ENCODE results near the gene CHMP4A. TPM values are rescaled to one million over a fixed set of nuclear protein-coding genes. Genes with fewer than 3 reads are reported as not detected.

The CHMP4A gene
- total RNA-seq, 1 donor from 2014 or later = 53.0 TPM

DNA sequence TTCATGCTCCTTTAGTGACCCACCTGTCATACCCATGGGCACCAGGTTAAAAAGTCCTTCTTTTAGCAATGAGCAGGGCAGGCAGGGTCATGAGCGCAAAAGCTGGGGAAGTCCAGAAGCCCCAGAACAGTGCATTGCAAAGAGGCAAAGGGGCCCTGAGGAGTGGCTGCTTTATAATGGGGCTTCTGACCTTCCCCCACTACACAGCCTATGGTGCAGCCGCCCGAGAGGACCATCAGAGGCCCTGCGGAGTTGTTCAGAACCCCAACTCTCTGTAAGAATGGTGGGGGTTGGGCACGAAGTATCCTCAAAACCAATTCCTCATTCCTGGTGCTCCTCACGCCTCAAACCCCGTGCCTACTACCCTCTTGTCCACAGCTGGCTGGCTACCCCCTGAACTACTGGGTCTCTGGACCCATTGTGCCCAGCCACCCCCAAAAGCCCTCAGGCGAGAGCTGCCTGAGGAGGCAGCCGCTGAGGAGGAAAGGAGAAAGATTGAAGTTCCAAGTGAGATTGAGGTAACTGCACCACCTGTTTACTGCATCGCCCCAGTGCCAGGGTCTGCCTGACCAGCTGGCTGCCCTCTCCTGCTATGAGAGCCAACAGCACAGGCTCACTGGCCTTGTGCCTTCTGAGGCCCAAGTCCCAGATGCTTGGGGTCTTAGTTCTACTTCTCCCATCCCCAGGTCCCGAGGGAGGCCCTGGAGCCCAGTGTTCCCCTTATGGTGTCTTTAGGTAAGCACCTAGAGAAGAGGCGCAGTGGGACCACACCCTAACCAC lies 34.7 kb downstream of the CHMP4A start:
- DNase-seq (ENCODE audit: low spot score) = no peak

GRCh38 chr14:24177891-24178290 lies 35.4 kb downstream of the CHMP4A start:
- DNase-seq (ENCODE audit: low spot score) = no peak

- DNase-seq (ENCODE audit: low spot score) = no peak
Measured at GRCh38 chr14:24177041-24177825, 36.1 kb downstream of the CHMP4A start.

DNA sequence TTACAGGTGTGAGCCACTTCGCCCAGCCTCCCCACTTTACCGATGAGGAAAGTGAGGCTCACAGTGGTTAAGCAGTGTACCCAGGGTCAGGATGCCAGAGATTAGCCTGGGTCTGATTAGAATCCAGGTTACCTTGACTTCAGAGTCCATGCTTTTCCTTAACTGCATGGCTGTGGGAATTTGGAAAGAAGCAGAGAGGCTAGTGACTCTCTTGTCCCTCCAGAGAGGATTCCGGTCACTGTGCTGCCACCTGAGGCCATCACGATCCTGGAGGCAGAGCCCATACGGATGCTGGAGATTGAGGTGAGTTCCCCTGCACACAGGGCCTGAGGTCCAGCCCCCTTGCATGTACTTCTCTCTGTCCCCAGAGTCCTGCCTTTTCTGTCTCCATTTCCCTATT lies 36.7 kb downstream of the CHMP4A start:
- no peak for DNase-seq (ENCODE audit: low spot score)

- DNase-seq (ENCODE audit: low spot score) = no peak
Measured at GRCh38 chr14:24172871-24173281, 40.4 kb downstream of the CHMP4A start.

DNA sequence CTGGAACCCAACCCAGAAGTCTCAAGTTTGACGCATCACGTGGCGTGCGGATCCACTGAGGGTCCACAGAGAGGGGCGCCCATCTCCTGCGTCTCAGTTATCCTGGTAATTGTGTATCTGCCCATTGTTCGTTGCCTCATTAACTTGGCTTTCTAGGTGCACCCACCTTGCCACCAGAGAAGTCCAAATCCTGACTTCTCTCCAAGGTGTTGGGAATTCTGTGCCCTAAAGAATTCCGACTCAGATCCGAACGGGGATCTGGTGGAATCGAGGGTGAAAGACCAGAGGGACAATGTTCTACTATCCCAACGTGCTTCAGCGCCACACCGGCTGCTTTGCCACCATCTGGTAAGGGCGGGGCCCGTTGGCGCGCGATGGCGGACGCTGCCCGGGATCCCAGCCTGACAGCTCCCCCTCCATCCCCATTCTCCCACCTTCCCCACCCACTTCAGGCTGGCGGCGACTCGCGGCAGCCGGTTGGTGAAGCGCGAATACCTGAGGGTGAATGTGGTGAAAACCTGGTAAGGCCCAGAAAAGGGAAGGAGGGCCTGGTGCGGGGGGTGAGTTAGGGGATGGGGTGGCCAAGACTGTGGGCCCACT lies 40.9 kb downstream of the CHMP4A start:
- DNase-seq (ENCODE audit: low spot score) = no peak

DNA sequence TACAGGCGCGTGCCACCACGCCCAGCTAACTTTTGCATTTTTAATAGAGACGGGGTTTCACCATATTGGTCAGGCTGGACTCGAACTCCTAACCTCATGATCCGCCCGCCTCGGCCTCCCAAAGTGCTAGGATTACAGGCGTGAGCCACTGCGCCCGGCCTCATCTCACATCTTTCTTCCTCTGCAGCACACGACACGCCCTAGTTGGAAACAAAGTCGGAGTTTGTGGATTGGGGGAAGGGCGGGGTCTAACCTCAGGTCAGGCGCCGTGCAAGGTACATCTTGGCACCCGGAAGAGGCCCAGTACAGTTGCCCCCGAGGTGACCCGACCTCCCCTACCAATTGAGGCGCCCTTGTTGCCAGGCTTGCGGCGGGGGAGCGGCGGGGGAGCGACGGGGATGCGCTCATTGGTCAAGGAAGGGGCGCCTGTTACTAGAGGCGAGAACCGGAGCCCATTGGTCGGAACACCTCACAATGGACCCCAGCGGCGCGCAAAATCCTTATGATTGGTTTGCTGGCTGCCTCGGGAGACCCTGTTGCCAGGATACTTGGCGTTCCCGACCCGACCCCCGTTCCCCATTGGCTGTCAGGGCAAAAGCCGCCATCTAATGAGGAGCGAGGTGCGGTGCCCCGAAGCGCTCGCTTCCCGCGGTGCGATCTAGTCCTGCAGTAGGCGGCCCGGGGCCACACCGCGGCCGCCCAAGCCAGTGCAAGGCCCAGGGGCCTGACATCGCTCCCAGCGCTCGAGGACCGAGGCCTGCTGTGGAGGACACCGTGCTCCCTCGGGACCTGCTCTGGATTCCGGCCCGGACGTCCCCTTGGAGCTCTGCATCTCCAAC lies 41.6 kb downstream of the CHMP4A start, which contains the start of gene REC8:
TSS of gene REC8 (plus strand) at position 659 of the 839 bp plus-strand sequence. CDS start 473 bp downstream, outside the sequence.
- DNase-seq (ENCODE audit: low spot score) = peak; percentile 96

- no peak for DNase-seq (ENCODE audit: low spot score)
Measured at GRCh38 chr14:24167469-24168114, 45.7 kb downstream of the CHMP4A start.

DNA sequence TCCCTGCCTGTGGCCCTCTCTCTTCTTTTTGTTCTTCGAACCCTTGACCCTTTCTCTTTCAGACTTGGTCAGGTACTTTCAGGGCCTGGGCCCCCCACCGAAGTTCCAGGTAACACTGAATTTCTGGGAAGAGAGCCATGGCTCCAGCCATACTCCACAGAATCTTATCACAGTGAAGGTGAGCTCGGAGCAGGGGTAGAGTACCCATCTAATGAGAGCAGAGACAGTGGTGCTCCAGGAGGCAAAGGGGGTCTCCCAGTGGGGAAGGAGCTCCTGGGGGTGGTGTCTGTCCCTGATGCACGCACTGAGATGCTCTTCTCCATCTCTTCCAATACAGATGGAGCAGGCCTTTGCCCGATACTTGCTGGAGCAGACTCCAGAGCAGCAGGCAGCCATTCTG lies 47.5 kb downstream of the CHMP4A start:
- DNase-seq (ENCODE audit: low spot score) = no peak

DNA sequence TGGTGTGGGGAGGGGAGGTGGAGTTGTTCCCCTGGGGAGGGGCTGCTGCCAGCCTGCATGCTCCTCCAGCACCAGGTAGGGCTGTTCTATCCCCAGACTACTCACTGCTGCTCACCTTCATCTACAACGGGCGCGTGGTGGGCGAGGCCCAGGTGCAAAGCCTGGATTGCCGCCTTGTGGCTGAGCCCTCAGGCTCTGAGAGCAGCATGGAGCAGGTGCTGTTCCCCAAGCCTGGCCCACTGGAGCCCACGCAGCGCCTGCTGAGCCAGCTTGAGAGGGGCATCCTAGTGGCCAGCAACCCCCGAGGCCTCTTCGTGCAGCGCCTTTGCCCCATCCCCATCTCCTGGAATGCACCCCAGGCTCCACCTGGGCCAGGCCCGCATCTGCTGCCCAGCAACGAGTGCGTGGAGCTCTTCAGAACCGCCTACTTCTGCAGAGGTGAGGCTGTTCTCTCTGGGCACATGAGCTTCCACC lies 48.7 kb downstream of the CHMP4A start:
- no peak for DNase-seq (ENCODE audit: low spot score)

DNA sequence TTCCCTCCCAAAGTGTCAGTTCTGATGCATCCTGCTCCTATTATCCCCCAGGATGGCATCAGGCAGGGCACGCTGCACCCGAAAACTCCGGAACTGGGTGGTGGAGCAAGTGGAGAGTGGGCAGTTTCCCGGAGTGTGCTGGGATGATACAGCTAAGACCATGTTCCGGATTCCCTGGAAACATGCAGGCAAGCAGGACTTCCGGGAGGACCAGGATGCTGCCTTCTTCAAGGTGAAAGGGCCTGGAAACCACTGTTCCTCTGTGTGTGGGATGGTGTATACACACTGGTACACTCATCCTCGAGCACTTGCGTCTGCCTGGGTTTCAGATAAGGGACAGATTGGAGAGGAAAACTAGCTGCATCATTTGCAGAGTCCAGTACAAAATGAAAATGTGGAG lies 51.2 kb downstream of the CHMP4A start:
- DNase-seq (ENCODE audit: low spot score) = no peak

DNA sequence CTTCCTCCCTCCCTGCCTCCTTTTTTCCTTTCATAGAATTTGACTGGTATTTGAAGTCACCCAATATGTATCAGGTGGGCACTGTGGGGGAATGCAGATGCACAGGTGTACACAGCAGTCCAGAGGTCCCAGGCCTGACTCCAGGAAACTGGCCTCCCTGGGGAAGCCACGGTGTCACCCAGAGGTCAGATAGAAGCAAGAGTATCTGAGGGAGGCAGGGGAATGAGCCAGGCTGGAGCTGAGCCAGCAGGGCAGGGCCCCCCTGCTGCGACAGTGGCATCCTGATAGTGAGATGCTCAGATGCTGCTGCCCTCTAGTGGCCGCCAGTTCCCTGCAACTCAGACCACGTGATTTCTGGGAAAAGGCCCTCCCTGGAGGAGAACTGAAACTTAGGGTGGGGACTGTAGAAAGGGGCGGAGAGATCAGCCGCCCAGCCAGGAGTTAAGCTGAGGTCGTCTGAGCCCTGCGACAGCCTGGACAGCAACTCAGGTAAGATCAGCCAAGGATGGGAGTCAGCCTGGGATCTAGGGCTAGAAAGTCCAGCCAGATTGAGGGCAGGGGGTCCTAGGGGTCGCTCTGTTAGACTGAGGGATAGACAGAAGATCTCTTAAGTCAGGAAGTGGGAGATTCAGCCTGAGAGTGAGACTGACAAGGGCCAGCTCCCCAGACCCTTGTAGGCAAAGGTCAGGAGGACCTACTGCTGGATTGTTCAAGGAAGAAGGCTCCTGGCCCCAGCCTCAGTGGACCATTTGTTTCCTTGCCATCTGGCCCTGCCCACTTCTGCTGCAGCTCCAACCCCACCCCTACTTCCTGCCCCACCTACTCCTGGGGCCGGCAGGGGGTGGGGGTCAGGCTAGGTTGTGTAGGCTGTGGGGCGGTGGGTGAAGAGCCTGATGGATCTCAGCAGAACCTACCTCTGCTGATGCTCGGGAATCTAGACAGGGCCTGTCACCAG lies 52.2 kb downstream of the CHMP4A start, which contains the start of gene IRF9:
TSS of gene IRF9 (plus strand) at position 416 of the 955 bp plus-strand sequence. CDS start 880 bp downstream, outside the sequence.
- DNase-seq (ENCODE audit: low spot score) = peak; percentile 98

GRCh38 chr14:24160499-24160849 lies 52.8 kb downstream of the CHMP4A start:
- DNase-seq (ENCODE audit: low spot score) = no peak

- DNase-seq (ENCODE audit: low spot score) = no peak
Measured at GRCh38 chr14:24159777-24160498, 53.4 kb downstream of the CHMP4A start.

Other genes with a start within 250 kb of the CHMP4A start
- gene DHRS4L2, start 224.6 kb downstream of the CHMP4A start, total RNA-seq = 12.0 TPM
- gene CARMIL3, start 161.5 kb downstream of the CHMP4A start, total RNA-seq = 1.6 TPM
- 2.2 TPM for gene CPNE6, start 141.9 kb downstream of the CHMP4A start, total RNA-seq
- 28.9 TPM for gene PCK2, start 119.2 kb downstream of the CHMP4A start, total RNA-seq
- gene DCAF11, start 98.7 kb downstream of the CHMP4A start, total RNA-seq = 91.8 TPM
- gene NRL, start 98.5 kb downstream of the CHMP4A start, total RNA-seq = 2.8 TPM
- gene FITM1, start 82.8 kb downstream of the CHMP4A start, total RNA-seq = 0.81 TPM
- 161 TPM for gene PSME1, start 77.3 kb downstream of the CHMP4A start, total RNA-seq
- 24.0 TPM for gene EMC9, start 71.9 kb downstream of the CHMP4A start, total RNA-seq
- 106 TPM for gene PSME2, start 66.9 kb downstream of the CHMP4A start, total RNA-seq
- gene RNF31, start 66.0 kb downstream of the CHMP4A start, total RNA-seq = 60.7 TPM
- gene IRF9, start 52.2 kb downstream of the CHMP4A start, total RNA-seq = 148 TPM
- 208 TPM for gene REC8, start 41.4 kb downstream of the CHMP4A start, total RNA-seq
- 23.0 TPM for gene IPO4, start 24.7 kb downstream of the CHMP4A start, total RNA-seq
- 94.1 TPM for gene TM9SF1, start 18.0 kb downstream of the CHMP4A start, total RNA-seq
- gene TSSK4, start 7.8 kb downstream of the CHMP4A start, total RNA-seq = 0.40 TPM
- 20.3 TPM for gene MDP1, start 2.6 kb upstream of the CHMP4A start, total RNA-seq
- 121 TPM for gene NEDD8, start 18.9 kb upstream of the CHMP4A start, total RNA-seq
- 91.6 TPM for gene GMPR2, start 19.4 kb upstream of the CHMP4A start, total RNA-seq
- 61.8 TPM for gene TINF2, start 29.1 kb upstream of the CHMP4A start, total RNA-seq
- 3.0 TPM for gene TGM1, start 49.7 kb upstream of the CHMP4A start, total RNA-seq
- gene RABGGTA, start 58.1 kb upstream of the CHMP4A start, total RNA-seq = 36.0 TPM
- 39.2 TPM for gene DHRS1, start 86.3 kb upstream of the CHMP4A start, total RNA-seq
- 24.7 TPM for gene NOP9, start 86.4 kb upstream of the CHMP4A start, total RNA-seq
- gene CIDEB, start 94.5 kb upstream of the CHMP4A start, total RNA-seq = 25.6 TPM
- 6.1 TPM for gene LTB4R2, start 96.7 kb upstream of the CHMP4A start, total RNA-seq
- gene LTB4R, start 98.0 kb upstream of the CHMP4A start, total RNA-seq = 6.5 TPM
- 29.0 TPM for gene ADCY4, start 121.6 kb upstream of the CHMP4A start, total RNA-seq
- 56.5 TPM for gene RIPK3, start 126.5 kb upstream of the CHMP4A start, total RNA-seq
- gene NFATC4, start 154.7 kb upstream of the CHMP4A start, total RNA-seq = 148 TPM
- gene NYNRIN, start 185.5 kb upstream of the CHMP4A start, total RNA-seq = 30.6 TPM
- 14.0 TPM for gene CBLN3, start 216.2 kb upstream of the CHMP4A start, total RNA-seq
- gene KHNYN, start 216.5 kb upstream of the CHMP4A start, total RNA-seq = 93.4 TPM
- 64.8 TPM for gene SDR39U1, start 229.3 kb upstream of the CHMP4A start, total RNA-seq